ENCODE results near the gene USH1G.

The USH1G gene

GRCh38 chr17:74953134-74953687, 30.2 kb upstream of the USH1G start:
- DNase-seq: no peak

GRCh38 chr17:74952431-74953133, 29.5 kb upstream of the USH1G start:
- no peak for DNase-seq

- DNase-seq: no peak
These were observed 28.8 kb upstream of the USH1G start for GRCh38 chr17:74951680-74952421.

- no peak for DNase-seq
These were observed 28.0 kb upstream of the USH1G start for GRCh38 chr17:74951065-74951464.

GRCh38 chr17:74950207-74950606, 27.2 kb upstream of the USH1G start:
- DNase-seq: no peak

- DNase-seq: no peak
These were observed 26.5 kb upstream of the USH1G start for GRCh38 chr17:74949455-74950115.

- no peak for DNase-seq
These were observed 24.1 kb upstream of the USH1G start for GRCh38 chr17:74947041-74947754.

- DNase-seq: no peak
These were observed 23.6 kb upstream of the USH1G start for GRCh38 chr17:74946641-74947040.

GRCh38 chr17:74945543-74945942, 22.5 kb upstream of the USH1G start:
- DNase-seq: no peak

GRCh38 chr17:74943808-74944522, 20.9 kb upstream of the USH1G start:
- no peak for DNase-seq

- no peak for DNase-seq
These were observed 18.2 kb upstream of the USH1G start for GRCh38 chr17:74941128-74941725.

GRCh38 chr17:74939534-74939933, 16.5 kb upstream of the USH1G start:
- no peak for DNase-seq

- DNase-seq: no peak
These were observed 15.3 kb upstream of the USH1G start for GRCh38 chr17:74938194-74938950.

- DNase-seq: no peak
These were observed 14.3 kb upstream of the USH1G start for GRCh38 chr17:74937064-74938051.

- no peak for DNase-seq
These were observed 13.4 kb upstream of the USH1G start for GRCh38 chr17:74936470-74936799.

GRCh38 chr17:74935585-74936469, 12.8 kb upstream of the USH1G start, which contains the start of gene OTOP3:
Gene OTOP3 (plus strand): TSS chr17:74935898. CDS start chr17:74935922, 24 bp downstream.
- DNase-seq: no peak

- no peak for DNase-seq
These were observed 12.0 kb upstream of the USH1G start for GRCh38 chr17:74935048-74935447.

GRCh38 chr17:74930535-74931036, 7.5 kb upstream of the USH1G start:
- DNase-seq: no peak

GRCh38 chr17:74928786-74929185, 5.7 kb upstream of the USH1G start:
- DNase-seq: no peak

Measured in NCI-H187 treated with DMSO at 0.1 percent for 48 hours (cell line).